ENCODE measurements around the gene AMOTL1.
A peak's percentile ranks its signal among the peaks of the same experiment; 100 is the strongest.

Gene AMOTL1

DNA sequence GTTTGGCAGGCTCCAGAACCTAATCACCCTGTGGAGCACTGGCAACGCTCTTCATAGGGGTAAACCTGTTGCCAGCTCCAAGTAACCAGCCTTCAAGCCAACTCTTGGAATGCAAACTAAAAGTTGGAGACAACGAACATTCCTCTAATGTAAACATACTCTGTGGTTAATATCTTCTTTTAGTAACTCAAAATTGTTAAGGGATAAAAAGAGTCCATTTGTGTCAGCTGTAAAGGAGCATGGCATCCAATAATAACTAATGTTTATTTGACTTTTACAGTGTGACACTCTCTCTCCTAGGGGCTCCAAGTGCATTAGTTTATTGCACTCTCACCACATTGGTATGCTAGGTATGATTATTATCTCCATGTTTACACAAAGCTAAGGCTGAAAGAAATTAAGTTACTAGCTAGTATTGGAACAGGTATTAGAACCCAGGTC is 31.0 kb upstream of the AMOTL1 start:
- ATAC-seq (replicated peaks) (no peak), DNase-seq (no peak)
- Mint-ChIP-seq H3K27ac (no peak overlapping the region), H3K4me1 (peaks cover 10 to 13% of the 10 kb centered on the region in 2 donors), H3K36me3 (no peaks in the 10 kb centered on the region), H3K27me3 (peaks cover 15 to 16% of the 10 kb centered on the region in 2 donors), H3K4me3 (no peak overlapping the region), H3K9me3 (no peaks in the 10 kb centered on the region)

DNA sequence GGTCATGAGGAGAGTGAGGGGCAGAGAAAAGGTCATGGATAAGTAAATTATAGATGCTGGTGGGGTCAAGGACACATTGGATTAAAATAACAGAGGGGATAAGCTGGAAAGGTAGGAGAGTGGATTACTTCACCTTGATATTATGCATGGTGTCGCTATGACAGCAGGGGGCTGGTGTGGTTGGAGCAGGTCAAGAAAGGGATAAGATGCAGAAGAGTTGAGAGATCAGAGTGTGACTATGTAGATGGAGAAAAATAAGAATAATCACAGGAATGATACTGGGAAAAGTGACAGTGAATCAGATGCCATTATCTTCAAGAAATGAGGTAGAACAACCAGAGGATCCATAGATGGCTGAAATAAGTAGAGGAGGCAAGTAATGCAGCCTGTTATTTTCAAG is 29.4 kb upstream of the AMOTL1 start:
- ATAC-seq (replicated peaks) = no peak
- no peaks in the 10 kb centered on the region for H3K9me3 Mint-ChIP-seq
- peaks cover 25 to 28% of the 10 kb centered on the region in 2 donors for H3K27me3 Mint-ChIP-seq
- no peaks in the 10 kb centered on the region for H3K36me3 Mint-ChIP-seq
- peaks cover 10 to 13% of the 10 kb centered on the region in 2 donors for H3K4me1 Mint-ChIP-seq
- H3K4me3 Mint-ChIP-seq = no peak overlapping the region
- no peak for DNase-seq
- H3K27ac Mint-ChIP-seq = no peak overlapping the region

DNA sequence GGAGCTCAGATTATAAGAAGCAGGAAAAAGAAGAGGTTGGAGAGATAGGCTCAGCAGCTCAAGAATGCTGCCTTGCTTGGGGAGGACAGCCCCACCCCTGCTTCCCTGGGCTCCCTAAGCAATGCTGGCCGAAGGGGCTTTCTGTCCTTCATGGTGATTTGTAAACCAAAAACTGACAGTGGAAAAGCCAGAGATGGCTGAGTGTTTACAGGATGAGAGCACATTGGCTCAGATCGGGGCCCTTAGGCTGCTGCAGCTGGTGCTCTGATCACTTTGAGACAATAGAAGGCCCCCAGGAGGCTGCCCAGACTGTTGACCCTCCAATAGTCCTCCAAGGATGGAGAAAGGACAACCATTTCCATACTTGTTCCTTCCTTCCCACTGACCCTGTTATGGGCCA is 28.8 kb upstream of the AMOTL1 start:
- Mint-ChIP-seq H3K27me3 (peaks cover 25 to 28% of the 10 kb centered on the region in 2 donors), H3K9me3 (no peaks in the 10 kb centered on the region), H3K27ac (no peak overlapping the region), H3K36me3 (no peaks in the 10 kb centered on the region), H3K4me1 (peaks cover 10 to 13% of the 10 kb centered on the region in 2 donors), H3K4me3 (no peak overlapping the region)
- DNase-seq = no peak
- ATAC-seq (replicated peaks) = no peak

DNA sequence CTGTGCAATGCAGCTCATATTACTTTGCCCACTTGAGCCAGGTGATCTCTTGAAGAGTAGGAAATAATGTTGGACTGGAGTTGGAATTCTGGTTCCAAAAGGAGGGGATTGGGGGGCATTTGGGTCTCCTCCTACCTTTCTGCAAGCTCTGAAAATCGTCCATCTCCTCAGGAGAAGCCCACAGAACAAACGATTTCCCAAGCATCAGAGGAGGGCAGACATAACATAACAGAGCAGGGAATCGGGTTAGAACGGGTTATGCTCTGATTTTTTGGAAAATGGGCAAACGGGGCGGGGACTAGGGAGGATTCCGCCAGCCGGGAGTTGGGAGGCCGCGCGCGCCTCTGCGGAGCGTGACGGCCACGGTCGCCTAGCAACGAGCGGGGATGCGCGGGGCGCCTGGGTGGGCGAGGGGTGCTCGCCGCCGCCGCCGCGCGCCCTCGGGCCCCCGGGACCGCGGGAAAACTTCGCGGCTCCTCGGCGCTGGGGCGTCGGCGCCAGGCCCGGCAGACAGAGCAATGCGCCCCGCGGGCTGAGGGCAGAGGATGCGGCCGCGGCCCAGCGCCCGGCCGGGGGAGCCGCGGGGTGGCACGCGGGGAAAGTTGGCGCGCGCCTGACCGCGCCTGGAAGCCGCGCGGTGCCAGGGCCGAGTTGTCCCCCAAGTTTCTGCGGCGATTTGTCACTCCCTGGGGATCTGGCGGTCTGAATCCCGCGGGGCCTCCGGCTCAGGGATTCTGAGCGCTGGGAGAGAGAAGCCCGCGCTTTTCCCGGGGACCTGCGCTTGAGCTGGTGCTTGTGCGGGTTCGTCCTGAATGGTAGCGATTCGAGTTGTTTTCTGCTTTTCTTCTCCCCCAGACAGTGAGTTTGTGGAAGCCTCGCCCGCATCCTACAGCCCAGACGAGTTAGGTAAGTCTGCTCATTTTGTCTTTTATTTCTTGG is 27.8 kb upstream of the AMOTL1 start:
- peaks cover 25 to 28% of the 10 kb centered on the region in 2 donors for H3K27me3 Mint-ChIP-seq
- H3K4me1 Mint-ChIP-seq = peaks cover 7 to 13% of the 10 kb centered on the region in 2 donors
- peak; percentile 53 to 56 for ATAC-seq (replicated peaks)
- peak overlapping the region in 1 of 2 donors; percentile 80 for H3K4me3 Mint-ChIP-seq
- no peak for DNase-seq
- no peaks in the 10 kb centered on the region for H3K9me3 Mint-ChIP-seq
- no peaks in the 10 kb centered on the region for H3K36me3 Mint-ChIP-seq
- H3K27ac Mint-ChIP-seq = peak overlapping the region; percentile 53

DNA sequence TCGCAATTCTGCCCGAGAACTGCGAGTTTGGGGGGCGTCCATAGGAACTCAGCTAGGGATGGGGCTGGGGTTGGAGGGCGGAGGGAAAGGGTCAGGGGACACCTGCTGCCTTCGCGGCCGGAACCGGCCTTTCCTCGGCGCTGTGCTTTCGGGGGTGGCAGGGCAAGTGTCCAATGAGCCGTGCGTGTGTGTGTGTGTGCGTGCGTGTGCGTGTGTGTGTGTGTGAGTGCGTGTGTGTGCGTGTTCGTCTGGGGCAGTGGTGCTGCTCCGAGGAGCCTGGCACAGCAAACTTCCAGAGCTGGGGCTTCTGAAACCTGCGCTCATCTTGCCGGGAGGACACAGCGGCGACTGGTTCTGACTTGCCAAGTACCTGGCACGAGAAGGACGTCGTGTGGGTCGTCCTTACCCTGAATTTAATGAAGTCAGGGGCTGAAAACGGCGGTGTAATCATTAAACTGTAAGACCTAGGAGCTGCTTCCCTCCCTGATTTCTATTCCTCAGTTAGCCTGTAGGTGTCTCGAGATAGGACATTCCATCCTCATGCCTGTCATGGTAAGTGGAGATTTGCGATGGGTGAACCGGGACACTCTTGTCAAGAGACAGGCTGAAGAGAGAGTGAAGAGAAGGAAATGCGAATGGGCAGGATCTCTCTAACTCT is 27.0 kb upstream of the AMOTL1 start:
- Mint-ChIP-seq H3K27me3 (peaks cover 25 to 31% of the 10 kb centered on the region in 2 donors), H3K4me3 (peak overlapping the region in 1 of 2 donors; percentile 80), H3K4me1 (peaks cover 7 to 13% of the 10 kb centered on the region in 2 donors), H3K27ac (peak overlapping the region; percentile 53), H3K36me3 (no peaks in the 10 kb centered on the region), H3K9me3 (no peaks in the 10 kb centered on the region)
- peak; percentile 56 to 73 for ATAC-seq (replicated peaks)
- DNase-seq = no peak

DNA sequence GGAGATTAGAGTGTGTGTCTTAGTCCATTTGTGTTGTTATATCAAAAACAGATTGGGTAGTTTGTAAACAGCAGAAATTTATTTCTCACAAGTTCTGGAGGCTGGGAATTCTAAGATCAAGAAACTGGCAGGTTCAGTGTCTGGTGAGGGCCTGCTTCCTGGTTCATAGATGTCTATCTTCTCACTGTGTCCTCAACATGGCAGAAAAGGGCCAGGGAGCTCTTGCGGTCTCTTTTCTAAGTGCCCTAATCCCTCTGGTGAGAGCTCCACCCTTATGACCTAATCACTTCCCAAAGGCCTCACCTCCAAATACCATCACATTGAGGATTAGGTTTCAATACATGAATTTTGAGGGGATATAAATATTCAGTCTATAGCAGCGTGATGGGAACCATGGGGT is 25.5 kb upstream of the AMOTL1 start:
- no peak for DNase-seq
- Mint-ChIP-seq H3K4me3 (no peak overlapping the region), H3K27me3 (peaks cover 30 to 41% of the 10 kb centered on the region in 2 donors), H3K27ac (no peak overlapping the region), H3K9me3 (no peaks in the 10 kb centered on the region), H3K4me1 (peaks cover 7 to 13% of the 10 kb centered on the region in 2 donors), H3K36me3 (no peaks in the 10 kb centered on the region)
- ATAC-seq (replicated peaks) = no peak

DNA sequence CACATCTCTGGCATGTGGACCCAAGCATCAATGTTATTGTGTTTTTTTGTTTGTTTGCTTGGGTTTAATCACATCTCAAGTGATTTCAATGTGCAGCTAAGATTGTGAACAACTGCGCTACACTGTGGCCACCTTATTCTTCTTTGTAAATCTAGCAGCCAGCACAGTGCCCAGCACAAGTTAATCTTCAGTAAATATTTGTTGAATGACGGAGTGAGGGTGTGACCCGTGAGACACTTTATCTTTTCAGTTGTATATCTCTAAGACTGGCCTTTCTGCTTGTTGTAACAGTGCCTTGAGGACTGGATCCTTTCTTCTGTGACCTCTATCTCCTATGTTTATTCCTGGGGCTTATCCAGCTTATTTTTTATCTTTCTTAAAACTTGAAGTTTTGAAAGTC is 21.4 kb upstream of the AMOTL1 start:
- Mint-ChIP-seq H3K4me1 (peaks cover 0 to 2% of the 10 kb centered on the region in 2 donors), H3K36me3 (no peaks in the 10 kb centered on the region), H3K27me3 (peaks cover 29 to 36% of the 10 kb centered on the region in 2 donors), H3K27ac (no peak overlapping the region), H3K4me3 (no peak overlapping the region), H3K9me3 (no peaks in the 10 kb centered on the region)
- no peak for ATAC-seq (replicated peaks)
- no peak for DNase-seq

DNA sequence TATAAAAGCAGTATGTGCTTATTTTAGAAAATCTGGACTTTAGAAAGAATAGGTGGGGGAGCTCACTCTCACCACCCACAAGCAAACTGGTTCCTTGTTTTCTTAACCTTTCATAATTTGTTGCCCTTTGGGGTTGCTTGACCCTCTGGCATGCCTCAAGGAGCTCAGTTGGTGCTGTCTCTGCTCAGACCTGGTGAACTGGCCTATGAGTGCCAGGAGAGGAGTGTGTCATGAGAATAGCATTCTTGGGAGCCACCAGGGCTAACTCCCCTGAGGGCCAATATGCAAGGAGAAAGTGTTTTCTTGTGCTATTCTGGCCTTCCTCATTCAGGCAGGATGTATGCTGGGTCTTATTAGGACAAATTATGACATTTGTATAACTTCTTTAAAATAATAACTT is 21.0 kb upstream of the AMOTL1 start:
- ATAC-seq (replicated peaks) (no peak), DNase-seq (no peak)
- Mint-ChIP-seq H3K4me3 (no peak overlapping the region), H3K27ac (no peak overlapping the region), H3K36me3 (no peaks in the 10 kb centered on the region), H3K4me1 (no peaks in the 10 kb centered on the region), H3K9me3 (no peaks in the 10 kb centered on the region), H3K27me3 (peaks cover 28 to 36% of the 10 kb centered on the region in 2 donors)

DNA sequence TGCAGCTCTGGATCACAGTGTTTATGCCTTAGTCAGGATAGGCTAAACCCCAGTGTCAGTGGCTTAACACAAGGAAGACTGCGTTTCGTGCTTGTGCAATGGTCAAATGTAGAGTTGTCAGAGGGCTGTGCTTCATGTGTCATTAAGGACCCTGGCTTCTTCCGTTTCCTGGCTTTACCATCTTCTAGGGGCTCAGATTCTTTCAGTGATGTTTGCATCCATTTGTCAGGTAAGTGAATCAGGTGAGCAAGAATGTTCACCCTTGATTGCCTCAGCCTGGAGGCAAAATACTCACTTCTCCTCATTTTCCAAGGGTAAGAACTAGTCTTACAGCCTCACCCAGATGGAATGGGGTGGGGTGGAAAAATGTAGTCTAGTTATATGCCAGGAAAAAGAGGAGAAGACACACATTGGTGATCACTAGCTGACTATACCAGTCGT is 20.5 kb upstream of the AMOTL1 start:
- ATAC-seq (replicated peaks) (no peak), DNase-seq (no peak)
- no peak overlapping the region for H3K4me3 Mint-ChIP-seq
- no peak overlapping the region for H3K27ac Mint-ChIP-seq
- peaks cover 25 to 34% of the 10 kb centered on the region in 2 donors for H3K27me3 Mint-ChIP-seq
- H3K36me3 Mint-ChIP-seq = no peaks in the 10 kb centered on the region
- H3K9me3 Mint-ChIP-seq = no peaks in the 10 kb centered on the region
- no peaks in the 10 kb centered on the region for H3K4me1 Mint-ChIP-seq

DNA sequence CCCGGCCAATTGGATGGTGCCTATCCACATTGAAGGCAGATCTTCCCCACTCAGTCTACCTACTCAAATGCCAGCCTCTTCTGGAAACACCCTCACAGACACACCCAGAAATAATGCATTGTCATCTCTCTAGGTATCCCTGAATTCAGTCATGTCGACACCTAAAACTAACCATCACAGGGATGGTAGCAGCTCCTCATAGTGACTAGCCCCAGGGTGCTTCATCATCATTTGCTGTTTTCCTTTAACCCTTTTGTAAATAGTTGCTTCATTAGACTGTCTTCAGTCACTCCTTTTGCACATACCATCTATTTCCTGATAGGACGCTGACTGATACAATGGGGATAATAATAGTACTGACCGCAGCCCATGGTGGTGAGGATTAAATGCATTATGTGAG is 18.8 kb upstream of the AMOTL1 start:
- H3K36me3 Mint-ChIP-seq = no peaks in the 10 kb centered on the region
- no peak overlapping the region for H3K27ac Mint-ChIP-seq
- H3K4me1 Mint-ChIP-seq = no peaks in the 10 kb centered on the region
- DNase-seq = no peak
- H3K9me3 Mint-ChIP-seq = no peaks in the 10 kb centered on the region
- H3K27me3 Mint-ChIP-seq = peaks cover 20 to 26% of the 10 kb centered on the region in 2 donors
- no peak overlapping the region for H3K4me3 Mint-ChIP-seq
- ATAC-seq (replicated peaks) = no peak

DNA sequence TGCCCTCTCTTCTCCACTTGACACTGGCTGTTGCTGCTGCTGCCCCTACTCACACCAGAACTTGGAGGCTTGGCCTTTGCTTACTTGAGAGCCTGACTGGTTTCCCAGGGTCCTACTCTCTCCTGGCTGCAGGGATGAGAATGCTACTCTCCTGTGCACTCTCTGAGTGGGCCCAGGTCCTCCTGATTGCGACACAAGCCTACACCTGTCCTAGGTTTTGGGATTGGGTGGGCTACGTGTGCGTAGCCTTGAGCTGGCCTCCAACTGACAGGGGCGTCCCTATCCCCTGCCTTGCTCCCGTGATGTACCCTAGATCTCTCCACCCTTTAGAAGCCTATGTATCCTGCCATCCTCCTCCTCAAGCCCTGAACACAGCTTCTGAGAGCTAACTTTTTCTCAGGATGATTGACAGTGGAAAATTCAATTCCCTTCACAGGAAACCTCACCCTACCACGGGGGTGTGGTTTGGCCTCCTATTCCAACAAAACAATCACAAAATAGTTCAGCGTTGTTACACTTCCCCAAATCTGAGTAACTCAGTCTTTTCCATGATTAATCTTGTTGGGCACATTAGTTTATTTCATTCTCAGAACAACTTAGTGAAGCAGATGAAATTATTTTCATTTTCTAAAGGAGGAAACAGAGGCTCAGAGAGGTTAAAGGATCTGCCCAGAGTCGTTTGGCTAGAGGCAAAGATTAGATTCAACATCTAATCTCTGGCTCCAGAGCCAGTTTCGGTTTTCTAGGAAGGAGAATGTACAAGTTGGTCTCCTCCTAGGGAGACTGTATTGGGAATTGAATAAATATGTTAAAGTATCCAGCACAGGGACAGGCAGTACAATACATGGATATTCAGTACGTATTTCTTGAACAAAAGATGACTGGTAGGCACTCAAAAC is 17.6 kb upstream of the AMOTL1 start:
- DNase-seq = no peak
- no peaks in the 10 kb centered on the region for H3K9me3 Mint-ChIP-seq
- H3K27ac Mint-ChIP-seq = no peak overlapping the region
- no peak for ATAC-seq (replicated peaks)
- H3K4me1 Mint-ChIP-seq = no peaks in the 10 kb centered on the region
- no peak overlapping the region for H3K4me3 Mint-ChIP-seq
- H3K27me3 Mint-ChIP-seq = peaks cover 20 to 26% of the 10 kb centered on the region in 2 donors
- no peaks in the 10 kb centered on the region for H3K36me3 Mint-ChIP-seq

DNA sequence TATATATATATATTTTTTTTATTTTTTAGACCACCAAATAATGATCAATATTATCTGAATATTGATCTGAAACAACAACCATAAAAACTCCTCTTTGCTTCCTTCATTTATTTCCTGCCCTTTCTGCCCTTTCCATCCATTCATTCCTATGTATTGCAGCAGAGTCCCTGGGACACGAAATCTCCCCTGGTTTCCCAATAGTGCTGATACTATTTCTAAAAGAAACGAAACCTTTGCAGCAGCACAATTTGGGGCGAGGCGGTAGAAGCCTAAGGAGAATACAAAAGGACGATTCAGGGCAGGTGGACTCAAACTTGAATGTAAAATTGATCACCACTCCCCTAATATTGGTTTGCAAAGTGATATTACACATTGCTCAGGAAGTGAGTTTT is 16.9 kb upstream of the AMOTL1 start:
- Mint-ChIP-seq H3K36me3 (no peaks in the 10 kb centered on the region), H3K4me1 (no peaks in the 10 kb centered on the region), H3K4me3 (no peak overlapping the region), H3K27ac (no peak overlapping the region), H3K27me3 (peaks cover 20 to 22% of the 10 kb centered on the region in 2 donors), H3K9me3 (no peaks in the 10 kb centered on the region)
- ATAC-seq (replicated peaks) = no peak
- no peak for DNase-seq

DNA sequence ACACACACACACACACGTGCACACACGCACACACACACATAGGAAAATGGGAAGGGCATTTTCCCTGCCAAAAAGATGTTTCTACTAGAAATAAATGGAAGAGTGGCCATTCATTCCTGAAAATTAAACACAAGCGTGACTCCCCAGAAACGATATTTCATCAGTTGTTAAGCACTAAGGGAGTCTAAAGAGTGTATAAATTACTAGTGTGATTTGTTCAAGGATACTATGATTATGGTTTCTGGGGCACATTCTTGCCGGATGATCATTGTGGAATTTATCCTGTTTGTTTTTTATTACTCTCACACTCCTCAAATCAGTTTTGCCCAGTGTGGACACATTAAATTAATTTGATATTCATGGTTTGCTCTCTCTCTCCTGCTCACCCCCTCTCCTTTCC is 16.4 kb upstream of the AMOTL1 start:
- no peaks in the 10 kb centered on the region for H3K4me1 Mint-ChIP-seq
- DNase-seq (no peak), ATAC-seq (replicated peaks) (no peak)
- H3K27me3 Mint-ChIP-seq = peaks cover 15 to 17% of the 10 kb centered on the region in 2 donors
- no peaks in the 10 kb centered on the region for H3K9me3 Mint-ChIP-seq
- H3K27ac Mint-ChIP-seq = no peak overlapping the region
- no peaks in the 10 kb centered on the region for H3K36me3 Mint-ChIP-seq
- no peak overlapping the region for H3K4me3 Mint-ChIP-seq

DNA sequence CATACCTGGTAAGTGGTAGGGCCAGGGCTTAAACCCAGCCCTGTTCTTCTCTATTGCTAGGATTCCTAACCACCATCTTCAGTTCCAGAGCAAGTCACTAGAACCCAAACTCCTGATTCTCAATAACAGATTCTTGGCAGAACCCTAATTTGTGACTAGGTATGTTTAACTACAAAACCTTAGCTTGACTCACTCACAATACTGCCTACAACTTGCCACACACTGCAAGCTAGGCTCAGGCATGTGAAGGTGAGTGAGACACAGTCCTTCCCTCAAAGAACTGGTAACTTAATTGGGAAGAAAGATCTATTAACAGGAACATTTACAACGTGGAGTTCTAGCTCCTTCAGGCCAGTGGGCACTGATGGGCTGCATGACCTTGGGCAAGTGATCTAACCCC is 14.5 kb upstream of the AMOTL1 start:
- no peaks in the 10 kb centered on the region for H3K36me3 Mint-ChIP-seq
- peaks cover 12 to 15% of the 10 kb centered on the region in 2 donors for H3K27me3 Mint-ChIP-seq
- H3K4me3 Mint-ChIP-seq = no peak overlapping the region
- no peaks in the 10 kb centered on the region for H3K9me3 Mint-ChIP-seq
- H3K4me1 Mint-ChIP-seq = no peaks in the 10 kb centered on the region
- ATAC-seq (replicated peaks) (no peak), DNase-seq (no peak)
- no peak overlapping the region for H3K27ac Mint-ChIP-seq

All from stimulated activated naive B cell treated with anti-CD40 and anti-IgM and Interleukin-4, amounts not matched to agents 10 μg/mL and 1 μg/mL and 100 μg/mL, for 72 hours (primary cell).